Measurements from ENCODE around the gene PRKG1. TPM values are rescaled to one million over a fixed set of nuclear protein-coding genes. Genes with fewer than 3 reads are reported as not detected.

The PRKG1 gene
- total and polyA plus RNA-seq, 2 experiments from 2014 or later, result 10.7 to 21.8 TPM

- no peak for DNase-seq
- Histone ChIP-seq H4K20me1 (ENCODE audit: insufficient read depth) (no peaks in the 10 kb centered on the region), H3K4me3 (no peak overlapping the region), H3K9me3 (ENCODE audit: low read depth) (no peaks in the 10 kb centered on the region), H3K27ac (no peak overlapping the region), H3K9me2 (ENCODE audit: insufficient read depth) (no peaks in the 10 kb centered on the region), H2AFZ (no peak overlapping the region), H3K27me3 (replicated peaks; ENCODE audit: insufficient read depth) (no peaks in the 10 kb centered on the region), H3K4me1 (ENCODE audit: insufficient read depth) (no peaks in the 10 kb centered on the region), H3F3A (ENCODE audit: insufficient read depth) (no peaks in the 10 kb centered on the region), H3K79me2 (ENCODE audit: insufficient read depth) (no peaks in the 10 kb centered on the region), H3K4me2 (ENCODE audit: unreplicated experiment) (no peak overlapping the region), H3K9ac (no peak overlapping the region), H3K36me3 (ENCODE audit: low read depth) (no peaks in the 10 kb centered on the region)
- TF ChIP-seq EZH2 (IDR thresholded peaks at IDR 0.05; ENCODE audit: insufficient read depth, poor library complexity, severe bottlenecking) (no peak), EZH2phosphoT487 (IDR thresholded peaks at IDR 0.05; ENCODE audit: insufficient read depth, low read depth) (no peak)
- WGBS, 2 experiments (ENCODE audit: low coverage in 1 of 2, low lambda C conversion rate in 2 of 2, missing lambda C conversion rate in 2 of 2), result 70 to 79% methylated on average over 2 of the region's 2 CpGs
- in situ Hi-C loops (cut with MboI), result no loop called here
Observed at GRCh38 chr10:51846856-51847506, 772.7 kb downstream of the PRKG1 start.

- Histone ChIP-seq H3K9me3 (ENCODE audit: low read depth) (no peaks in the 10 kb centered on the region), H3K4me3 (no peak overlapping the region), H3K4me1 (ENCODE audit: insufficient read depth) (no peaks in the 10 kb centered on the region), H3K27me3 (replicated peaks; ENCODE audit: insufficient read depth) (no peaks in the 10 kb centered on the region), H3K9ac (no peak overlapping the region), H3K4me2 (ENCODE audit: unreplicated experiment) (no peak overlapping the region), H3K79me2 (ENCODE audit: insufficient read depth) (no peaks in the 10 kb centered on the region), H3F3A (ENCODE audit: insufficient read depth) (no peaks in the 10 kb centered on the region), H3K36me3 (ENCODE audit: low read depth) (no peaks in the 10 kb centered on the region), H2AFZ (no peak overlapping the region), H3K27ac (no peak overlapping the region), H3K9me2 (ENCODE audit: insufficient read depth) (no peaks in the 10 kb centered on the region), H4K20me1 (ENCODE audit: insufficient read depth) (no peaks in the 10 kb centered on the region)
- no peak for TF ChIP-seq EZH2phosphoT487 (IDR thresholded peaks at IDR 0.05; ENCODE audit: insufficient read depth, low read depth)
- no peak for TF ChIP-seq EZH2 (IDR thresholded peaks at IDR 0.05; ENCODE audit: insufficient read depth, poor library complexity, severe bottlenecking)
- in situ Hi-C loops (cut with MboI), result no loop called here
- DNase-seq, result no peak
Observed at GRCh38 chr10:51852297-51852696, 778.0 kb downstream of the PRKG1 start.

DNA sequence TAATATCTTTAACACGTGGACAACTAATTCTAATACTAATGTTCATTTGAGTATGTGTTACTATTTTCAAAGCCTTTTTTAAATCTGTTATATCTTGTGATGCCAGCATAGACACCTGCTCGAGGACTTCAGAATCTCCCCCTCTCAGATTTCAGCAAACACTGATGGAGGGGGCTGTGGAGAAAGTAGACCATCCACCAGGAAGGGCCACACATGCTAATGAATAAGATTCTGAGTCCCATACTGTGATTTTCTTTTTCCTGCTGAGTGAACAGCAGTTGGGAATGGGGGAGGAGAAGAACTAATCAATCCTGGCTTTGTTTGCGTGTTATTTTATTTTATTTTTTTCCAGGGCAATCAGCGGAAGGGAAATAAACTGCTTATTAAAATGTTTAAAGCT lies 783.0 kb downstream of the PRKG1 start:
- Histone ChIP-seq H3K4me1 (ENCODE audit: insufficient read depth) (peaks cover 12% of the 10 kb centered on the region), H3K9me3 (ENCODE audit: low read depth) (no peaks in the 10 kb centered on the region), H3K4me2 (ENCODE audit: unreplicated experiment) (no peak overlapping the region), H3K27me3 (replicated peaks; ENCODE audit: insufficient read depth) (no peaks in the 10 kb centered on the region), H4K20me1 (ENCODE audit: insufficient read depth) (no peaks in the 10 kb centered on the region), H3K9me2 (ENCODE audit: insufficient read depth) (no peaks in the 10 kb centered on the region), H3K9ac (no peak overlapping the region), H2AFZ (no peak overlapping the region), H3K27ac (no peak overlapping the region), H3K36me3 (ENCODE audit: low read depth) (no peaks in the 10 kb centered on the region), H3K79me2 (ENCODE audit: insufficient read depth) (no peaks in the 10 kb centered on the region), H3K4me3 (no peak overlapping the region), H3F3A (ENCODE audit: insufficient read depth) (0 out of 2 replicates have a peak, but pooled peaks cover 3% of the 10 kb centered on the region)
- in situ Hi-C loops (cut with MboI), result no loop called here
- DNase-seq, result no peak
- 82% methylated on average over 4 of the region's 4 CpGs for WGBS, 2 experiments (ENCODE audit: low coverage in 1 of 2, low lambda C conversion rate in 2 of 2, missing lambda C conversion rate in 2 of 2)
- TF ChIP-seq EZH2 (IDR thresholded peaks at IDR 0.05; ENCODE audit: insufficient read depth, poor library complexity, severe bottlenecking) (no peak), EZH2phosphoT487 (IDR thresholded peaks at IDR 0.05; ENCODE audit: insufficient read depth, low read depth) (no peak)

DNA sequence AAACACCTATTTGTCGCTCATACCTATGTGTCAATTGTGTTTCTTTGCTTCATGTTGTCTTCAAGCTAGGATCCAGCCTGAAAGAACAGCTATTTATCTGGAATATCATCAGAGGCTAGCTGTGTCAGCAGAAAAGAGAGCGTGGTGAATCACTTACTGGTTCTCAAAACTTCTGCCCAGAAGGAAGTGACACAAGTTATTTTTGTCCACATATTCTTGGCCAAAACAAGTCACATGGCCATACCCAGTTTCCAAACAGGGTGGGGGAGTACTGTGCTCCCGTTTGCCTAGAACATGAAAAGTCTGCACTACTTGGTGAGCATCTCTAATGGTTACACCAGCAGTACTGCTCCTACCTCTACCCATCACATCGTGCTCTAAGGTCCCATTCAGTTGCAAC lies 786.0 kb downstream of the PRKG1 start:
- Histone ChIP-seq H3K79me2 (ENCODE audit: insufficient read depth) (no peaks in the 10 kb centered on the region), H3K9me2 (ENCODE audit: insufficient read depth) (no peaks in the 10 kb centered on the region), H4K20me1 (ENCODE audit: insufficient read depth) (no peaks in the 10 kb centered on the region), H3K9me3 (ENCODE audit: low read depth) (no peaks in the 10 kb centered on the region), H3K4me1 (ENCODE audit: insufficient read depth) (peaks cover 12% of the 10 kb centered on the region), H3K4me2 (ENCODE audit: unreplicated experiment) (peak overlapping the region; percentile 33), H3K4me3 (no peak overlapping the region), H3K27ac (peak overlapping the region; percentile 43), H3K27me3 (replicated peaks; ENCODE audit: insufficient read depth) (no peaks in the 10 kb centered on the region), H2AFZ (peak overlapping the region; percentile 60), H3K36me3 (ENCODE audit: low read depth) (no peaks in the 10 kb centered on the region), H3K9ac (no peak overlapping the region), H3F3A (ENCODE audit: insufficient read depth) (0 out of 2 replicates have a peak, but pooled peaks cover 3% of the 10 kb centered on the region)
- WGBS, 2 experiments (ENCODE audit: low coverage in 1 of 2, low lambda C conversion rate in 2 of 2, missing lambda C conversion rate in 2 of 2), result 16 to 27% methylated on average over 4 of the region's 4 CpGs
- DNase-seq, result peak; percentile 83
- no peak for TF ChIP-seq EZH2 (IDR thresholded peaks at IDR 0.05; ENCODE audit: insufficient read depth, poor library complexity, severe bottlenecking)
- TF ChIP-seq EZH2phosphoT487 (IDR thresholded peaks at IDR 0.05; ENCODE audit: insufficient read depth, low read depth), result no peak
- in situ Hi-C loops (cut with MboI), result no loop called here

All from GM23248 (cell line).